ENCODE results near the gene MAP2K6. TPM values are rescaled to one million over a fixed set of nuclear protein-coding genes. Genes with fewer than 3 reads are reported as not detected.

MAP2K6 gene
- total RNA-seq, 1 experiment from 2014 or later = 12.2 TPM

DNA sequence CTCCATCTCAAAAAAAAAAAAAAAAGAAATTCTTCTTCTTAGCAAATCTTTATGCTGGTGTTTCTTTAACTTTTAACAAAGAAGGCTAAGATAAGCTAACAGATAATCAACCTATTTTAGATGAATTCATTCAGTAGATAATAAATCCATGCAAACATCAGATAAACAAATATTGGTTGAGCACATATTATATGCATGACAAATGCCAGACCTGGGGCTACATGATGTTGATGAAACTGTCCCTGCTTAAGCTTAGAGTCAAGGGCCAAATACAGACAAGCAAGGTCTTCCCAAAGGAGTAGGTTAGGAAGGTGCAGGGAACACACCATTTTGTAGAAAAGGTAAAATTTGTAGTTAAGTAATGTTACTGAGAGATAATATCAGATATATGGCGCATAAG is 6.7 kb upstream of the MAP2K6 start:
- POLR2A ChIA-PET (ENCODE audit: unreplicated experiment) = no interaction called here
- DNase-seq = peak; percentile 43
- ATAC-seq = peak; percentile 71
- no peaks in the 10 kb centered on the region for H3K9me2 ChIP-seq (replicated peaks; ENCODE audit: low read length)
- no peaks in the 10 kb centered on the region for H3K27me3 ChIP-seq (ENCODE audit: low read length)
- no peaks in the 10 kb centered on the region for H3K36me3 ChIP-seq (ENCODE audit: low read depth, low read length)
- H3K9ac ChIP-seq (ENCODE audit: low read length) = no peak overlapping the region
- H3F3A ChIP-seq (ENCODE audit: low read length, unreplicated experiment) = no peaks in the 10 kb centered on the region
- H3K27ac ChIP-seq (ENCODE audit: low read length) = no peak overlapping the region
- BruUV-seq (replicated peaks) = no TSS peak
- no peaks in the 10 kb centered on the region for H4K20me1 ChIP-seq (ENCODE audit: low read length)
- intact Hi-C loops (cut with micrococcal nuclease) = no loop called here
- no peaks in the 10 kb centered on the region for H3K9me3 ChIP-seq (ENCODE audit: low read length)
- no peaks in the 10 kb centered on the region for H3K79me2 ChIP-seq (ENCODE audit: low read length)
- CTCF ChIA-PET = no interaction called here
- H3K4me1 ChIP-seq (ENCODE audit: insufficient read depth, low read length) = peaks cover 35% of the 10 kb centered on the region
- H2AFZ ChIP-seq (ENCODE audit: low read length) = no peak overlapping the region
- no peak overlapping the region for H3K4me3 ChIP-seq (ENCODE audit: low read length)
- no peak overlapping the region for H3K4me2 ChIP-seq (ENCODE audit: low read length)
- TF ChIP-seq EZH2phosphoT487 (IDR thresholded peaks at IDR 0.05; ENCODE audit: borderline replicate concordance, low read length) (no peak), EZH2 (IDR thresholded peaks at IDR 0.05; ENCODE audit: low read length, unreplicated experiment) (no peak)
- TF ChIP-seq, protein P1, sequence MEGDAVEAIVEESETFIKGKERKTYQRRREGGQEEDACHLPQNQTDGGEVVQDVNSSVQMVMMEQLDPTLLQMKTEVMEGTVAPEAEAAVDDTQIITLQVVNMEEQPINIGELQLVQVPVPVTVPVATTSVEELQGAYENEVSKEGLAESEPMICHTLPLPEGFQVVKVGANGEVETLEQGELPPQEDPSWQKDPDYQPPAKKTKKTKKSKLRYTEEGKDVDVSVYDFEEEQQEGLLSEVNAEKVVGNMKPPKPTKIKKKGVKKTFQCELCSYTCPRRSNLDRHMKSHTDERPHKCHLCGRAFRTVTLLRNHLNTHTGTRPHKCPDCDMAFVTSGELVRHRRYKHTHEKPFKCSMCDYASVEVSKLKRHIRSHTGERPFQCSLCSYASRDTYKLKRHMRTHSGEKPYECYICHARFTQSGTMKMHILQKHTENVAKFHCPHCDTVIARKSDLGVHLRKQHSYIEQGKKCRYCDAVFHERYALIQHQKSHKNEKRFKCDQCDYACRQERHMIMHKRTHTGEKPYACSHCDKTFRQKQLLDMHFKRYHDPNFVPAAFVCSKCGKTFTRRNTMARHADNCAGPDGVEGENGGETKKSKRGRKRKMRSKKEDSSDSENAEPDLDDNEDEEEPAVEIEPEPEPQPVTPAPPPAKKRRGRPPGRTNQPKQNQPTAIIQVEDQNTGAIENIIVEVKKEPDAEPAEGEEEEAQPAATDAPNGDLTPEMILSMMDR (conservative IDR thresholded peaks at IDR 0.05; ENCODE audit: low read depth, low read length) = no peak

DNA sequence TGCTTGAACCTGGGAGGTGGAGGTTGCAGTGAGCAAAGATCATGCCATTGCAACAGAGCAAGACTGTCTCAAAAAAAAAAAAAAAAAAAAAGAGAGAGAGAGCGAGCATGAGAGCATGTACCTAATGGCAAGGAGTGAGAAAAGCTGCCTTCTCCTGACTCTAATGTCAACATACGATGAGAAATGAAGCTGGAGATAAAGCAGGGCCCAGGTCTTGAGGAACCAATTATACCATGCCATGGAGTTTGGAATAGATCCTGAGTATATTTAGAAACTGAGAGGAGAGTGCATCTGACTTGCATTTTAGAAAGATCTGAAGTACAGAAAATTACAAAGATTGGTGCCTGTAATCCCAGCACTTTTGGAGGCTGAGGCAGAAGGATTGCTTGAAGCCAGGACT is 3.8 kb upstream of the MAP2K6 start:
- H3K79me2 ChIP-seq (ENCODE audit: low read length) = peaks cover 5% of the 10 kb centered on the region; the same call in 1 of the 2 replicates
- H3K9ac ChIP-seq (ENCODE audit: low read length) = no peak overlapping the region
- H3K9me2 ChIP-seq (replicated peaks; ENCODE audit: low read length) = no peaks in the 10 kb centered on the region
- no peaks in the 10 kb centered on the region for H3F3A ChIP-seq (ENCODE audit: low read length, unreplicated experiment)
- H3K4me3 ChIP-seq (ENCODE audit: low read length) = no peak overlapping the region
- ChIA-PET POLR2A (ENCODE audit: unreplicated experiment) (no interaction called here), CTCF (no interaction called here)
- ATAC-seq = no peak
- peaks cover 16% of the 10 kb centered on the region for H3K4me1 ChIP-seq (ENCODE audit: insufficient read depth, low read length)
- no peak for TF ChIP-seq EZH2phosphoT487 (IDR thresholded peaks at IDR 0.05; ENCODE audit: borderline replicate concordance, low read length)
- TF ChIP-seq, protein P1 (conservative IDR thresholded peaks at IDR 0.05; ENCODE audit: low read depth, low read length) = no peak
- no peak for TF ChIP-seq EZH2 (IDR thresholded peaks at IDR 0.05; ENCODE audit: low read length, unreplicated experiment)
- no peak for DNase-seq
- no peak overlapping the region for H3K27ac ChIP-seq (ENCODE audit: low read length)
- H2AFZ ChIP-seq (ENCODE audit: low read length) = no peak overlapping the region
- no peaks in the 10 kb centered on the region for H3K36me3 ChIP-seq (ENCODE audit: low read depth, low read length)
- BruUV-seq (replicated peaks) = no TSS peak
- intact Hi-C loops (cut with micrococcal nuclease) = no loop called here
- no peaks in the 10 kb centered on the region for H3K9me3 ChIP-seq (ENCODE audit: low read length)
- H3K4me2 ChIP-seq (ENCODE audit: low read length) = no peak overlapping the region
- no peaks in the 10 kb centered on the region for H3K27me3 ChIP-seq (ENCODE audit: low read length)
- no peaks in the 10 kb centered on the region for H4K20me1 ChIP-seq (ENCODE audit: low read length)

DNA sequence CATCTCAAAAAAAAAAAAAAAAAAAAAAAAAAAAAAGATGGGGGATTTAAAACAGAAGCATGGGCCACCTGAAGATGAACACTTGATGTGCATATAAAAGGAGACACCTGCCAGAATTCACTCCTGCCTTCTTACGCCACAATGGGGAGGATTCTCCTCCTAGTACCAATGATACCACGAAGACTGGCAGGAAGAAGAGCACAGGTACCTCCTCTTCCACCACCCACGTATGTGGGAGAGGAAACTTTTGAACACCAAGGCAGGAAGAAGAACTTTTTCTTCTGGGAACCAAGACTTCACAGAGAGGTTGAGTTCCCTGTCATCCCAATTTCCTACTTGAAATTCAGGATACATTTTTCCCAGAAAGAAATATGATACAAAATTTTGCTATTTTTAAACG is 2.7 kb upstream of the MAP2K6 start:
- H3F3A ChIP-seq (ENCODE audit: low read length, unreplicated experiment) = no peaks in the 10 kb centered on the region
- BruUV-seq (replicated peaks) = no TSS peak
- POLR2A ChIA-PET (ENCODE audit: unreplicated experiment) = no interaction called here

More for the DNA sequence above, 2.7 kb upstream of the MAP2K6 start:
- TF ChIP-seq, protein P1 (conservative IDR thresholded peaks at IDR 0.05; ENCODE audit: low read depth, low read length) = no peak
- no peak for TF ChIP-seq EZH2 (IDR thresholded peaks at IDR 0.05; ENCODE audit: low read length, unreplicated experiment)
- no peak for TF ChIP-seq EZH2phosphoT487 (IDR thresholded peaks at IDR 0.05; ENCODE audit: borderline replicate concordance, low read length)
- Histone ChIP-seq H3K4me2 (ENCODE audit: low read length) (no peak overlapping the region), H4K20me1 (ENCODE audit: low read length) (no peaks in the 10 kb centered on the region), H3K9me2 (replicated peaks; ENCODE audit: low read length) (no peaks in the 10 kb centered on the region), H3K79me2 (ENCODE audit: low read length) (peaks cover 15% of the 10 kb centered on the region), H3K36me3 (ENCODE audit: low read depth, low read length) (no peaks in the 10 kb centered on the region), H3K9ac (ENCODE audit: low read length) (no peak overlapping the region), H3K9me3 (ENCODE audit: low read length) (no peaks in the 10 kb centered on the region), H2AFZ (ENCODE audit: low read length) (no peak overlapping the region), H3K27ac (ENCODE audit: low read length) (no peak overlapping the region), H3K4me1 (ENCODE audit: insufficient read depth, low read length) (peaks cover 24% of the 10 kb centered on the region), H3K4me3 (ENCODE audit: low read length) (no peak overlapping the region), H3K27me3 (ENCODE audit: low read length) (no peaks in the 10 kb centered on the region)
- ATAC-seq = no peak
- CTCF ChIA-PET = interaction anchor here (0.5 kb wide), 1 partner anchor 143 kb away, joined by 12 read pairs; no protein-coding TSS in a partner anchor
- no peak for DNase-seq
- intact Hi-C loops (cut with micrococcal nuclease) = no loop called here

All from PC-3 (cell line).